SK-N-SH treated with all-trans-retinoic acid at 6 μM for 48 hours (cell line): ENCODE measurements around the gene LRRC10B.

Experiments
- ATAC-seq: fragments of 200-7000 bp; cut with Tn5 transposase; 3 replicates; pipeline ENCODE4 v1.9.1; 2020; ENCODE audit warnings: mild to moderate bottlenecking, moderate library complexity
- ARNTL ChIP-seq: fragments of 450-650 bp; formaldehyde crosslinking; IDR thresholded peaks from 2 replicates; pipeline ENCODE4 v1.5.0; 2020; ENCODE audit warnings: low read depth, mild to moderate bottlenecking, moderate library complexity, borderline replicate concordance
- BACH2 ChIP-seq: fragments of 250-450 bp; sonication (Bioruptor Pico); IDR thresholded peaks from 2 replicates; pipeline ENCODE4 v1.9.0; 2021; ENCODE audit warnings: mild to moderate bottlenecking, borderline replicate concordance
- CREB5 ChIP-seq: fragments of 250-450 bp; sonication (Bioruptor Pico); IDR thresholded peaks from 2 replicates; pipeline ENCODE4 v1.5.1; 2020; ENCODE audit warnings: low read depth, mild to moderate bottlenecking, moderate library complexity
- CSDC2 ChIP-seq: fragments of 250-450 bp; sonication (Bioruptor Pico); IDR thresholded peaks from 2 replicates; pipeline ENCODE4 v1.5.0; 2020; ENCODE audit warnings: mild to moderate bottlenecking, moderate library complexity
- ESRRG ChIP-seq: fragments of 250-450 bp; sonication (Bioruptor Pico); IDR thresholded peaks from 2 replicates; pipeline ENCODE4 v1.6.1; 2021; ENCODE audit warnings: mild to moderate bottlenecking
- GLIS3 ChIP-seq: fragments of 250-450 bp; sonication (Bioruptor Pico); IDR thresholded peaks from 2 replicates; pipeline ENCODE4 v1.5.0; 2020; ENCODE audit warnings: mild to moderate bottlenecking, moderate library complexity
- ISL1 ChIP-seq: fragments of 250-450 bp; sonication (Bioruptor Pico); IDR thresholded peaks from 2 replicates; pipeline ENCODE4 v2.1.2; 2022; ENCODE audit warnings: mild to moderate bottlenecking, moderate library complexity
- OSR1 ChIP-seq: fragments of 250-450 bp; sonication (Bioruptor Pico); IDR thresholded peaks from 2 replicates; pipeline ENCODE4 v1.8.0; 2022; ENCODE audit warnings: moderate library complexity, mild to moderate bottlenecking, inconsistent platforms
- PATZ1 ChIP-seq: fragments of 250-450 bp; sonication (Bioruptor Pico); IDR thresholded peaks from 2 replicates; pipeline ENCODE4 v1.8.0; 2020; ENCODE audit warnings: mild to moderate bottlenecking, moderate library complexity, borderline replicate concordance
- POU6F1 ChIP-seq: fragments of 250-450 bp; sonication (Bioruptor Pico); IDR thresholded peaks from 2 replicates; pipeline ENCODE4 v1.8.0; 2021; ENCODE audit warnings: low read depth, mild to moderate bottlenecking, moderate library complexity, borderline replicate concordance
- PPARA ChIP-seq: fragments of 250-450 bp; sonication (Bioruptor Pico); IDR thresholded peaks from 2 replicates; pipeline ENCODE4 v1.5.0; 2020; ENCODE audit warnings: mild to moderate bottlenecking, borderline replicate concordance
- RARB ChIP-seq: fragments of 250-450 bp; sonication (Bioruptor Pico); IDR thresholded peaks from 2 replicates; pipeline ENCODE4 v1.8.0; 2021; ENCODE audit warnings: mild to moderate bottlenecking, moderate library complexity
- SNAI2 ChIP-seq: fragments of 250-450 bp; sonication (Bioruptor Pico); IDR thresholded peaks from 2 replicates; pipeline ENCODE4 v1.5.0; 2020; ENCODE audit warnings: mild to moderate bottlenecking, moderate library complexity
- TCF4 ChIP-seq: fragments of 250-450 bp; sonication (Bioruptor Pico); IDR thresholded peaks from 2 replicates; pipeline ENCODE4 v1.8.0; 2021; ENCODE audit warnings: mild to moderate bottlenecking, moderate library complexity, borderline replicate concordance
- TOX ChIP-seq: fragments of 250-450 bp; sonication (Bioruptor Pico); IDR thresholded peaks from 2 replicates; pipeline ENCODE4 v1.8.0; 2021; ENCODE audit warnings: mild to moderate bottlenecking, moderate library complexity, borderline replicate concordance
- ZFP3 ChIP-seq: fragments of 250-450 bp; sonication (Bioruptor Pico); IDR thresholded peaks from 2 replicates; pipeline ENCODE4 v1.5.0; 2020; ENCODE audit warnings: mild to moderate bottlenecking, moderate library complexity
- ZFP30 ChIP-seq: fragments of 450-650 bp; formaldehyde crosslinking; IDR thresholded peaks from 2 replicates; pipeline ENCODE4 v1.5.0; 2022; ENCODE audit warnings: mild to moderate bottlenecking, moderate library complexity
- ZNF565 ChIP-seq: fragments of 450-650 bp; formaldehyde crosslinking; conservative IDR thresholded peaks from 2 replicates; pipeline ENCODE4 v1.5.0; 2020; ENCODE audit warnings: low read depth, mild to moderate bottlenecking, moderate library complexity
- ZNF70 ChIP-seq: fragments of 450-650 bp; formaldehyde crosslinking; IDR thresholded peaks from 2 replicates; pipeline ENCODE4 v1.5.0; 2020; ENCODE audit warnings: mild to moderate bottlenecking, moderate library complexity
- ZNF8 ChIP-seq: fragments of 450-650 bp; formaldehyde crosslinking; IDR thresholded peaks from 2 replicates; pipeline ENCODE4 v1.5.0; 2020; ENCODE audit warnings: mild to moderate bottlenecking, moderate library complexity
- TF ChIP-seq, protein P1 (sequence below): fragments of 250-450 bp; sonication (Bioruptor Pico); IDR thresholded peaks from 2 replicates; pipeline ENCODE4 v1.5.1; 2021; ENCODE audit warnings: mild to moderate bottlenecking, moderate library complexity
- TF ChIP-seq, protein P2 (sequence below): fragments of 250-450 bp; sonication (Bioruptor Pico); IDR thresholded peaks from 2 replicates; pipeline ENCODE4 v1.5.0; 2020; ENCODE audit warnings: mild to moderate bottlenecking, moderate library complexity

Gene LRRC10B

GRCh38 chr11:61507962-61508861, at the start of gene LRRC10B:
Gene LRRC10B (plus strand): TSS chr11:61508749. CDS start chr11:61508999, 250 bp downstream.
- TF ChIP-seq ESRRG (CRISPR knock-in tag) (no peak), SNAI2 (no peak), ISL1 (no peak), OSR1 (CRISPR knock-in tag) (no peak), POU6F1 (CRISPR knock-in tag) (no peak), ZFP3 (CRISPR knock-in tag) (no peak), RARB (CRISPR knock-in tag) (no peak), TOX (CRISPR knock-in tag) (no peak), CSDC2 (CRISPR knock-in tag) (no peak), ZNF70 (CRISPR knock-in tag) (no peak), GLIS3 (CRISPR knock-in tag) (no peak), PATZ1 (CRISPR knock-in tag) (no peak), ZNF8 (no peak), ZNF565 (CRISPR knock-in tag) (no peak), ZFP30 (CRISPR knock-in tag) (no peak), BACH2 (CRISPR knock-in tag) (no peak)
- TF ChIP-seq, protein P1, sequence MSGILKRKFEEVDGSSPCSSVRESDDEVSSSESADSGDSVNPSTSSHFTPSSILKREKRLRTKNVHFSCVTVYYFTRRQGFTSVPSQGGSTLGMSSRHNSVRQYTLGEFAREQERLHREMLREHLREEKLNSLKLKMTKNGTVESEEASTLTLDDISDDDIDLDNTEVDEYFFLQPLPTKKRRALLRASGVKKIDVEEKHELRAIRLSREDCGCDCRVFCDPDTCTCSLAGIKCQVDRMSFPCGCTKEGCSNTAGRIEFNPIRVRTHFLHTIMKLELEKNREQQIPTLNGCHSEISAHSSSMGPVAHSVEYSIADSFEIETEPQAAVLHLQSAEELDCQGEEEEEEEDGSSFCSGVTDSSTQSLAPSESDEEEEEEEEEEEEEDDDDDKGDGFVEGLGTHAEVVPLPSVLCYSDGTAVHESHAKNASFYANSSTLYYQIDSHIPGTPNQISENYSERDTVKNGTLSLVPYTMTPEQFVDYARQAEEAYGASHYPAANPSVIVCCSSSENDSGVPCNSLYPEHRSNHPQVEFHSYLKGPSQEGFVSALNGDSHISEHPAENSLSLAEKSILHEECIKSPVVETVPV = no peak
- TF ChIP-seq, protein P2, sequence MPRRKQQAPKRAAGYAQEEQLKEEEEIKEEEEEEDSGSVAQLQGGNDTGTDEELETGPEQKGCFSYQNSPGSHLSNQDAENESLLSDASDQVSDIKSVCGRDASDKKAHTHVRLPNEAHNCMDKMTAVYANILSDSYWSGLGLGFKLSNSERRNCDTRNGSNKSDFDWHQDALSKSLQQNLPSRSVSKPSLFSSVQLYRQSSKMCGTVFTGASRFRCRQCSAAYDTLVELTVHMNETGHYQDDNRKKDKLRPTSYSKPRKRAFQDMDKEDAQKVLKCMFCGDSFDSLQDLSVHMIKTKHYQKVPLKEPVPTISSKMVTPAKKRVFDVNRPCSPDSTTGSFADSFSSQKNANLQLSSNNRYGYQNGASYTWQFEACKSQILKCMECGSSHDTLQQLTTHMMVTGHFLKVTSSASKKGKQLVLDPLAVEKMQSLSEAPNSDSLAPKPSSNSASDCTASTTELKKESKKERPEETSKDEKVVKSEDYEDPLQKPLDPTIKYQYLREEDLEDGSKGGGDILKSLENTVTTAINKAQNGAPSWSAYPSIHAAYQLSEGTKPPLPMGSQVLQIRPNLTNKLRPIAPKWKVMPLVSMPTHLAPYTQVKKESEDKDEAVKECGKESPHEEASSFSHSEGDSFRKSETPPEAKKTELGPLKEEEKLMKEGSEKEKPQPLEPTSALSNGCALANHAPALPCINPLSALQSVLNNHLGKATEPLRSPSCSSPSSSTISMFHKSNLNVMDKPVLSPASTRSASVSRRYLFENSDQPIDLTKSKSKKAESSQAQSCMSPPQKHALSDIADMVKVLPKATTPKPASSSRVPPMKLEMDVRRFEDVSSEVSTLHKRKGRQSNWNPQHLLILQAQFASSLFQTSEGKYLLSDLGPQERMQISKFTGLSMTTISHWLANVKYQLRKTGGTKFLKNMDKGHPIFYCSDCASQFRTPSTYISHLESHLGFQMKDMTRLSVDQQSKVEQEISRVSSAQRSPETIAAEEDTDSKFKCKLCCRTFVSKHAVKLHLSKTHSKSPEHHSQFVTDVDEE (CRISPR knock-in tag) = no peak
- no peak; the same call in 2 of the 3 replicates for ATAC-seq

- TF ChIP-seq CREB5 (no peak), ARNTL (no peak), GLIS3 (CRISPR knock-in tag) (no peak), TOX (CRISPR knock-in tag) (no peak), PPARA (CRISPR knock-in tag) (no peak), OSR1 (CRISPR knock-in tag) (no peak), ZNF565 (CRISPR knock-in tag) (no peak), ZNF8 (no peak), ZFP30 (CRISPR knock-in tag) (no peak), POU6F1 (CRISPR knock-in tag) (no peak), PATZ1 (CRISPR knock-in tag) (no peak), TCF4 (CRISPR knock-in tag) (no peak)
- TF ChIP-seq, protein P2 (CRISPR knock-in tag) = no peak
Observed at GRCh38 chr11:61460474-61460881, 48.1 kb upstream of the LRRC10B start.

More at GRCh38 chr11:61460474-61460881, 48.1 kb upstream of the LRRC10B start:
- ATAC-seq = peak; percentile 74
